ENCODE measurements around the gene TRAF3.

GRCh38 chr14:102764220-102764671, 13.0 kb upstream of the TRAF3 start:
- no peak for TF ChIP-seq CTCF (conservative IDR thresholded peaks at IDR 0.05; ENCODE audit: low read depth, low read length)
- no peak for TF ChIP-seq EZH2 (IDR thresholded peaks at IDR 0.05; ENCODE audit: borderline replicate concordance, low read depth, low read length, poor library complexity, severe bottlenecking)

Data from A673 (cell line).